Vagina (tissue), 2 donors: Measurements from ENCODE around the gene USP34. TPM values are rescaled to one million over a fixed set of nuclear protein-coding genes. Genes with fewer than 3 reads are reported as not detected.

Experiments used
- DNase-seq, 2 donors: peaks; one replicate each; pipeline ENCODE4 v3.0.0-alpha.2; 2017; ENCODE audit errors: extremely low spot score in 2 of 2
- H3K27ac ChIP-seq: fragments of 200-600 bp; sonication (generic); one replicate; pipeline ENCODE4 v1.5.1; 2019
- H3K27me3 ChIP-seq: fragments of 200-600 bp; sonication (generic); one replicate; pipeline ENCODE4 v1.5.1; 2019
- H3K36me3 ChIP-seq, 2 donors: fragments of 200-600 bp; sonication (generic); one replicate each; pipeline ENCODE4 v1.5.1; 2017 to 2019
- H3K4me1 ChIP-seq: fragments of 200-600 bp; sonication (generic); one replicate; pipeline ENCODE4 v1.5.1; 2019
- H3K4me3 ChIP-seq, 2 donors: fragments of 200-600 bp; sonication (generic); 1 replicate in 1 of 2; 2 replicates in 1 of 2; pipeline ENCODE4 v1.5.1; 2016 to 2019
- H3K9me3 ChIP-seq: fragments of 200-600 bp; sonication (generic); one replicate; pipeline ENCODE4 v1.5.1; 2019
- CTCF ChIP-seq, 3 experiments: fragments of 450-650 bp in 2 of 3; fragments of 200-600 bp in 1 of 3; sonication (generic) in 1 of 3; IDR thresholded peaks; one replicate each; pipeline ENCODE4 v1.5.1; 2017 to 2019; ENCODE audit warnings: antibody characterized with exemption in 3 of 3, mild to moderate bottlenecking in 2 of 3, moderate library complexity in 2 of 3
- POLR2A ChIP-seq, 2 donors: fragments of 450-650 bp; IDR thresholded peaks; one replicate each; pipeline ENCODE4 v1.6.1; 2017; ENCODE audit warnings: antibody characterized with exemption in 2 of 2, mild to moderate bottlenecking in 2 of 2, moderate library complexity in 2 of 2
- POLR2AphosphoS5 ChIP-seq, 2 donors: sonication (generic); formaldehyde crosslinking; IDR thresholded peaks; one replicate each; pipeline ENCODE4 v1.9.0; 2017; ENCODE audit warnings: antibody characterized with exemption in 2 of 2, mild to moderate bottlenecking in 2 of 2, low read depth in 1 of 2; ENCODE audit not compliant: insufficient read depth in 1 of 2
- intact Hi-C: fragments of 100-400 bp; cut with DNase I; formaldehyde crosslinking; loops from one replicate; pipeline ENCODE4 v1.15.1; 2023
- total RNA-seq: library from RNA; depleted of rRNA; stranded (reverse); fragments of >200 nt; gene quantifications from one replicate; pipeline ENCODE4 v1.2.3, GENCODE V29; 2016

USP34 gene
- total RNA-seq, 1 donor from 2014 or later: 117 TPM

GRCh38 chr2:61425605-61426155 is 45.2 kb downstream of the USP34 start:
- no peaks in the 10 kb centered on the region for H3K9me3 ChIP-seq
- no peak for TF ChIP-seq POLR2A (IDR thresholded peaks at IDR 0.05)
- TF ChIP-seq POLR2AphosphoS5 (IDR thresholded peaks at IDR 0.05; ENCODE audit: insufficient read depth in 1 of 2, low read depth in 1 of 2): no peak
- TF ChIP-seq CTCF (IDR thresholded peaks at IDR 0.05): no peak
- peaks cover 43% of the 10 kb centered on the region for H3K4me1 ChIP-seq
- no peak for DNase-seq
- H3K36me3 ChIP-seq: no peaks in the 10 kb centered on the region
- no peak overlapping the region for H3K4me3 ChIP-seq
- no peak overlapping the region for H3K27ac ChIP-seq
- intact Hi-C loops: no loop called here
- no peaks in the 10 kb centered on the region for H3K27me3 ChIP-seq

- Histone ChIP-seq H3K27me3 (no peaks in the 10 kb centered on the region), H3K4me1 (peaks cover 43% of the 10 kb centered on the region), H3K9me3 (no peaks in the 10 kb centered on the region), H3K4me3 (no peak overlapping the region), H3K36me3 (no peaks in the 10 kb centered on the region), H3K27ac (no peak overlapping the region)
- intact Hi-C loops: no loop called here
- DNase-seq: no peak
- TF ChIP-seq POLR2A (IDR thresholded peaks at IDR 0.05) (no peak), POLR2AphosphoS5 (IDR thresholded peaks at IDR 0.05; ENCODE audit: insufficient read depth in 1 of 2, low read depth in 1 of 2) (no peak), CTCF (IDR thresholded peaks at IDR 0.05) (no peak)
Observed at GRCh38 chr2:61423714-61424113, 47.2 kb downstream of the USP34 start.

GRCh38 chr2:61421611-61422010 is 49.3 kb downstream of the USP34 start:
- TF ChIP-seq POLR2A (IDR thresholded peaks at IDR 0.05) (no peak), CTCF (IDR thresholded peaks at IDR 0.05) (no peak), POLR2AphosphoS5 (IDR thresholded peaks at IDR 0.05; ENCODE audit: insufficient read depth in 1 of 2, low read depth in 1 of 2) (no peak)
- Histone ChIP-seq H3K4me3 (no peak overlapping the region), H3K27ac (no peak overlapping the region), H3K4me1 (peaks cover 41% of the 10 kb centered on the region), H3K9me3 (no peaks in the 10 kb centered on the region), H3K27me3 (no peaks in the 10 kb centered on the region), H3K36me3 (no peaks in the 10 kb centered on the region)
- intact Hi-C loops: no loop called here
- DNase-seq: no peak

- Histone ChIP-seq H3K27me3 (no peaks in the 10 kb centered on the region), H3K9me3 (no peaks in the 10 kb centered on the region), H3K4me3 (no peak overlapping the region), H3K27ac (no peak overlapping the region), H3K4me1 (peaks cover 38% of the 10 kb centered on the region), H3K36me3 (no peaks in the 10 kb centered on the region)
- no peak for DNase-seq
- TF ChIP-seq CTCF (IDR thresholded peaks at IDR 0.05): no peak
- TF ChIP-seq POLR2AphosphoS5 (IDR thresholded peaks at IDR 0.05; ENCODE audit: insufficient read depth in 1 of 2, low read depth in 1 of 2): no peak
- TF ChIP-seq POLR2A (IDR thresholded peaks at IDR 0.05): no peak
- intact Hi-C loops: no loop called here
Observed at GRCh38 chr2:61420991-61421544, 49.8 kb downstream of the USP34 start.

GRCh38 chr2:61419570-61419969 is 51.3 kb downstream of the USP34 start:
- intact Hi-C loops: no loop called here
- Histone ChIP-seq H3K9me3 (no peaks in the 10 kb centered on the region), H3K36me3 (no peaks in the 10 kb centered on the region), H3K27ac (no peak overlapping the region), H3K4me1 (peaks cover 36% of the 10 kb centered on the region), H3K4me3 (no peak overlapping the region), H3K27me3 (no peaks in the 10 kb centered on the region)
- TF ChIP-seq POLR2A (IDR thresholded peaks at IDR 0.05) (no peak), POLR2AphosphoS5 (IDR thresholded peaks at IDR 0.05; ENCODE audit: insufficient read depth in 1 of 2, low read depth in 1 of 2) (no peak)
- no peak for DNase-seq
